HUES48 (cell line): ENCODE data around the gene RALBP1.
"Not testable (repeated sequence)": the region's sequence is repeated elsewhere in the genome, so short reads cannot be mapped to it uniquely, and the experiment has no call there.

Experiments used
- H3K27ac ChIP-seq: one replicate; pipeline ENCODE4 v1.7.0; 2013; ENCODE audit warnings: low read depth, low read length, inconsistent platforms
- H3K27me3 ChIP-seq: 2 replicates; pipeline ENCODE4 v1.6.1; 2013; ENCODE audit warnings: mild to moderate bottlenecking, low read length; ENCODE audit not compliant: control insufficient read depth, insufficient read depth
- H3K36me3 ChIP-seq: 2 replicates; pipeline ENCODE4 v1.6.1; 2013; ENCODE audit warnings: low read length; ENCODE audit not compliant: control insufficient read depth, insufficient read depth
- H3K4me1 ChIP-seq: 2 replicates; pipeline ENCODE4 v1.6.1; 2013; ENCODE audit warnings: mild to moderate bottlenecking, low read length; ENCODE audit not compliant: control insufficient read depth, insufficient read depth
- H3K4me3 ChIP-seq: 2 replicates; pipeline ENCODE4 v1.5.1; 2013; ENCODE audit warnings: mild to moderate bottlenecking, low read depth, low read length
- H3K9ac ChIP-seq: 2 replicates; pipeline ENCODE4 v1.6.1; 2013; ENCODE audit warnings: mild to moderate bottlenecking, low read depth, low read length, moderate library complexity
- H3K9me3 ChIP-seq: 2 replicates; pipeline ENCODE4 v1.6.1; 2013; ENCODE audit warnings: low read length; ENCODE audit not compliant: control insufficient read depth, insufficient read depth

Gene RALBP1

DNA sequence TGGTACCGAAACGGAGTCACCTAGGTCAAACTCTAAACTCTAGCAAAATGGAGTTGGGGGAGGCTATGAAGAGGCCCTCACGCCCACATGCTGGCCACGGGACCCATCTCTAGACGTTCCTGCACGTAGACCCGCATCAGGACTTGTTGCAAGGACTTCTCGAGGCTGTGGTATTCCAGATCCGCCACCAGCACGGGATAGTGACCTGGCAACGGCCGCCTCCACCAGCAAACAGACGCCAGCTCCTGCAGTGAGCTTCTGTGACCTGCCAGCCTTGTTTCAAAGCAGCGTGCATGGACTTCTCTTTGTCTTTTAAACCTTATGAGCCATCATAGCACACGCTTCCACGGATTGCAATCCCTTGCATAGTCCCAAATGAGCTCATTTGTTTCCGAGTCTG, 40.3 kb upstream of the RALBP1 start:
- Histone ChIP-seq H3K9ac (no peak overlapping the region), H3K27me3 (no peaks in the 10 kb centered on the region)

DNA sequence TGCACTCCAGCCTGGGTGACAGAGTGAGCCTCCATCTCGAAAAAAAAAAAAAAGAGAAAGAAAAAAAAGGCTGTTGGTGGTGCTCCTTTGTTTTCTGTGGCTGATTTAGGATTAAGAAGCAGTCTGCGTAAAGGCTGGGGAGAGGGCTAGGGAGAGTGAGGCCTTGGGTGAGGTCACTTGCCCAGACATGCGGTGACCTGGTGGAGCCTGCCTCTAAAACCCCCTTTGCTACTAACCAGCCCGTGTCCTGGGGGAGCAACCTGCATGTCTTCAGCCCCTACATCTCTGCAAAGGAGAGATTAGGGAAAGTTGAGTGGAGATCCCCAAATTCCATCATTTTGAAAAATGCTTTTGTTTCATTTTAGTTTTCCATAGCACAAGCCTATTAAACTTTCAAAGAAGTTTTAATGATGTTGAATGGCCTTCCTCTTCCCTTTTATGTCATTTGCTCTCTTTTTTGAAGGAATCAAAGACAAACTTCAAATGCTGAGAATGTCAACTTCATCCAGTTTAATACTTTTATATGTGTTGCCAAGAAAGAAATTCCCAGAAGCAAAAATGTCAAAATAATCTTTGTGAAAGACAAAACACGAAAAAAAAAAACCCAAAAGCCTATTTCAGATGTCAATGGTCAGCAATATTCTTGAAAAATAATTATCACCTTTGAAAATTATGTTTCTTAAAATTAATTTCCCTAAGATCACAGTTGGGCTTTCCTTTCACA, 38.9 kb upstream of the RALBP1 start:
- Histone ChIP-seq H3K4me3 (no peak overlapping the region), H3K4me1 (peaks cover 8% of the 10 kb centered on the region; the same call in 1 of the 2 replicates), H3K36me3 (no peaks in the 10 kb centered on the region), H3K9ac (no peak overlapping the region), H3K27ac (no peak overlapping the region), H3K27me3 (no peaks in the 10 kb centered on the region), H3K9me3 (no peaks in the 10 kb centered on the region)

More for the DNA sequence above, 40.3 kb upstream of the RALBP1 start:
- Histone ChIP-seq H3K4me1 (peaks cover 8% of the 10 kb centered on the region; the same call in 1 of the 2 replicates), H3K36me3 (no peaks in the 10 kb centered on the region), H3K4me3 (no peak overlapping the region), H3K27ac (no peak overlapping the region), H3K9me3 (no peaks in the 10 kb centered on the region; the same call in 1 of the 2 replicates)

DNA sequence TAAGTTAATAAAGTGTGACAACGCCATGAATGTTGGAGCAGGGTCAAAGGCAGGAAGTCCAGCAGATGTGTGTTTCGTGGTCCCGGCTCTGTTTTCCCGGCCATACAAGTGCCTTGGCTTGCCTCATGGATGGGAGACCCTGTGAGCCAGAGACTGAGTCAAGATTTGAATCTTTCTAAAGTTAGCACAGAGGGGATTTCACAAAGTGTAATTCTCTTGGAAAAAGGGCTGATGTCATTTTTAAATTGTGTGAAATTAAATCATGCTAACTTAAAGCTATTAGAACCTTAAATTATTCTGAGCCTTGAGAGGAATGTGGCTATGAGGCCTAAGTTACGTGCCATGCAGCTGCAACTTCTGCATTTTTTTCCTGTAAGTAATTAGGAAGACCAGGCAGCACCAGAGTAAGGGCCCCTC, 38.3 kb upstream of the RALBP1 start:
- H3K27me3 ChIP-seq: no peaks in the 10 kb centered on the region
- H3K4me3 ChIP-seq: no peak overlapping the region
- no peak overlapping the region for H3K27ac ChIP-seq
- no peak overlapping the region for H3K9ac ChIP-seq
- H3K36me3 ChIP-seq: no peaks in the 10 kb centered on the region
- H3K4me1 ChIP-seq: peaks cover 8% of the 10 kb centered on the region; the same call in 1 of the 2 replicates
- no peaks in the 10 kb centered on the region for H3K9me3 ChIP-seq

DNA sequence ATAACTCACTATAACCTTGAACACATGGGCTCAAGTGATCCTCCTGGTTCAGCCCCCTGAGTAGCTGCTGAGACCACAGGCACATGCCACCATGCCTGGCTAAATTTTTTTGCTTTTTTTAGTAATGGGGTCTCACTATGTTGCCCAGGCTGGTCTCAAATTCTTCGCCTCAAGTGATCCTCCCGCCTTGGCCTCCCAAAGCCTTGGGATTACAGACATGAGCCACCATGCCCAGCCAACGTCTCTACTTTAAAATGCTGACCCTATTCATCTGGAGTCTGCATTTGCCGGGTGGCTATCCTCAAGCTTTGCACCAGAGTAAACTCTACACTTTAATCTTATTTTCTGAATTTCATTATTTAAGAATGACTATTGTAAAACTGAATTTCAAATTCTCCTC, 37.6 kb upstream of the RALBP1 start:
- Histone ChIP-seq H3K36me3 (no peaks in the 10 kb centered on the region), H3K9ac (no peak overlapping the region), H3K9me3 (no peaks in the 10 kb centered on the region), H3K27me3 (no peaks in the 10 kb centered on the region), H3K4me1 (peaks cover 8% of the 10 kb centered on the region; the same call in 1 of the 2 replicates), H3K4me3 (no peak overlapping the region), H3K27ac (no peak overlapping the region)

DNA sequence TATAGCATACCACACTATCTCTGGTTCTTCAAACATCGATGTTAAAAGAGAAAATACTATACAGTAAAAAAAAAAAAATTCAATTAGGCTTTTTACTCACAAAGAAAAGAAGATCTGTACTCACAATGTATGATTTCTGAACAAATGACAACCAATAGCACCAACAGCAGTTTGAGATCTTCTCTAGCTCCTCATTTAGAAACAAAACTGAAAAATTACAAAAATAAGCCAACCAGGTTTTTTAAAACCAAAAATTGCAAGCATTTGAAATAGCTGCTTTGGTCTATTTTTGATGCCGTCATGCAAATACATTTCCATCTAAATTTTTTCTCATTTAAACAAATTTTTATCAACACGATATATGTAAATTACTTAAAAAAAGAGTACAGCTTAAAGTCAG, 34.3 kb upstream of the RALBP1 start:
- Histone ChIP-seq H3K4me1 (peaks cover 4% of the 10 kb centered on the region; the same call in 1 of the 2 replicates), H3K27me3 (no peaks in the 10 kb centered on the region), H3K9ac (no peak overlapping the region), H3K27ac (no peak overlapping the region), H3K36me3 (no peaks in the 10 kb centered on the region), H3K9me3 (no peaks in the 10 kb centered on the region), H3K4me3 (no peak overlapping the region)

DNA sequence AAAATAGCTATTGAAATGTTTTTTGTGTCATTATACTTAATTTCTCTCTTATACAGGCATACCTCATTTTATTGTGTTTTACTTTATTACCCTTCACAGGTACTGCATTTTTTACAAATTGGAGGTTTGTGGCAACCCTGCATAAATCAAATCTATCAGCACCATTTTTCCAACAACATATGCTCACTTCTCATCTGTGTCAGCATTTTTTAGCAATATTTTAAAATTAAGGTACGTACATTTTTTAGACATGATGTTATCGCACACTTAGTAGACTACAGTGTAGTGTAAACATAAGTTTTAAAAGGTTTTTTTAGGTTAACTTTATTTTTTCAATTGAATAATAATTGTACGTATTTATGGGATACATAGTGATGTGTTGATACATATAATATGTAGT, 30.8 kb upstream of the RALBP1 start:
- H3K27me3 ChIP-seq: no peaks in the 10 kb centered on the region
- H3K4me1 ChIP-seq: no peaks in the 10 kb centered on the region
- no peak overlapping the region for H3K27ac ChIP-seq
- no peak overlapping the region for H3K9ac ChIP-seq
- H3K36me3 ChIP-seq: no peaks in the 10 kb centered on the region
- no peak overlapping the region for H3K4me3 ChIP-seq
- peaks cover 6% of the 10 kb centered on the region; the same call in 1 of the 2 replicates for H3K9me3 ChIP-seq

DNA sequence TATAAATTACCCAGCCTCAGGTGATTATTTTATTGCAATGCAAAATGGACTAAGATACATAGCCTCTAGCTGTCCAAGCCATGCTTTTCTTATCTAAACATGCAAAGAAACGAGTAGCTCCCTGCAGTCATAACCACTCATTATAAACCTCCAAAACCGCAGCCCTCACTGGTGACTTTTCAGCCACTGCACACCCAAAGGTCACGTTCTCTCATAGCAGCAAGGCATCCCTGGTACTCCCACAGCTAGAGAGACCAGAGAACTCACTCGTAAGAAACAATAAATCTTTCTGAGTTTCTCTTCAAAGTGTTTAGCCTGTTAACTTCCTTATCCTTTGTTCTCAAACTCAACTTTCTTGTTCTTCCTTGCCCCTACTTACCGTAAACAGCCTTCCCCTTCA, 28.5 kb upstream of the RALBP1 start:
- Histone ChIP-seq H3K36me3 (no peaks in the 10 kb centered on the region), H3K9me3 (peaks cover 6% of the 10 kb centered on the region; the same call in 1 of the 2 replicates)

DNA sequence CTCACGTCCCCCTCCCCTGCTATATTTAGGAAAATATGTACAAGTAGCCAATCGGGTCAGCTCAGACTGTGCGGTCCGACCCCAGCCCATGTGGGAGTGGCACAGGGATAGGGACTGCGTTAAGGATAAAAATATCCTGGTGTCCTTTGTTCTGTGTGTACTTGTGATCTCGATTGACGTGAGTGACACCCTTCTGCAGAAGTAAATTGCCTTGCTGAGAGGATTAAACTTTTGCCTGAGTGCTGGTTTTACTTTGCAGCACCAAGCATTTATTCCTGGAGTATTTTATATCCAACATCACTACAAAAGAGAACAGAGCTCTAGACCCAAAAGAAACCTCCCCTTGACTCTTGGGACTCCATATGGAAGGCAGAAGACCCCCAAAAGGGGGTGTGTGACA, 28.0 kb upstream of the RALBP1 start:
- no peaks in the 10 kb centered on the region for H3K36me3 ChIP-seq
- no peaks in the 10 kb centered on the region for H3K4me1 ChIP-seq

More for the DNA sequence above, 28.5 kb upstream of the RALBP1 start:
- H3K9ac ChIP-seq: no peak overlapping the region
- no peak overlapping the region for H3K4me3 ChIP-seq
- H3K27ac ChIP-seq: no peak overlapping the region
- no peaks in the 10 kb centered on the region for H3K4me1 ChIP-seq
- no peaks in the 10 kb centered on the region for H3K27me3 ChIP-seq

DNA sequence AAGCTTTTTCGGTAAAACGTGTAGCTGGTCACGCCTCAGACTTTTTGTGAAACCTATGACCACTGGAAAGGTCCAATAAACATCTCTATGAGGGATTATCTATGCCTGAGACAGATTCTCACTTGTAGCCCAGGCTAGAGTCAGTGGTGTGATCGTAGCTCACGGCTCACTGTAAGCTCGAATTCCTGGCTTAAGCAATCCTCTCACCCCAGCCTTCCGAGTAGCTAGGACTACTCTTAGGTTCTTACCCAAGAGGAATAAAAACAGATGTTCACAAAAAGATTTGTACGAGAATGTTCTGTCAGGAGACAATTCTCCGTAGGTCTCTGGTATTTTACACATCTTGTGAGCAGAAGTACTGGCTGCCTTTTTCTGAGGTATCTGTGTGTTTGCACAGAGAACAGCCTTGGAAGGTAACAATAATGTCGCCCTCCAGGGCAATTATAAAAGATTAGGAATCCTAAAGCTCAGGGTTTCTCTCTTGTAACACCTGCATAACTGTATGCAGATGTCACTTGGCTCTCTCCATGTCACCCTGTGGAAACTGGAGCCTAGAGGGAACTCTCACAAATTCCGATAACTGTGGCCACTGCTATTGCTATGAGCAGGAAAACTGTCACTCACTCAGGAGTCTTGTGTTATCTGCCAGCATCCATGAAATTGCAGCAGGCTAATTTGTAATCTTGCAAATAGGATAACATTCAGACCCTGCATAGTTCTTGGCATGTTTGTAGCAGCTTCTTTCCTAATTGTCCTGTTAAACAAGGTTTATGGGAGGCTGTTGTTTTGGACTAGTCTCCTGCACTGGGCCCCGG, 25.5 kb upstream of the RALBP1 start:
- H3K36me3 ChIP-seq: no peaks in the 10 kb centered on the region
- H3K27ac ChIP-seq: no peak overlapping the region
- H3K4me3 ChIP-seq: no peak overlapping the region
- H3K9me3 ChIP-seq: peaks cover 6% of the 10 kb centered on the region; the same call in 1 of the 2 replicates
- no peaks in the 10 kb centered on the region for H3K27me3 ChIP-seq
- peaks cover 9% of the 10 kb centered on the region; the same call in 1 of the 2 replicates for H3K4me1 ChIP-seq
- H3K9ac ChIP-seq: no peak overlapping the region

More for the DNA sequence above, 28.0 kb upstream of the RALBP1 start:
- Histone ChIP-seq H3K9ac (no peak overlapping the region), H3K4me3 (no peak overlapping the region), H3K9me3 (peaks cover 6% of the 10 kb centered on the region; the same call in 1 of the 2 replicates), H3K27ac (no peak overlapping the region), H3K27me3 (no peaks in the 10 kb centered on the region)

DNA sequence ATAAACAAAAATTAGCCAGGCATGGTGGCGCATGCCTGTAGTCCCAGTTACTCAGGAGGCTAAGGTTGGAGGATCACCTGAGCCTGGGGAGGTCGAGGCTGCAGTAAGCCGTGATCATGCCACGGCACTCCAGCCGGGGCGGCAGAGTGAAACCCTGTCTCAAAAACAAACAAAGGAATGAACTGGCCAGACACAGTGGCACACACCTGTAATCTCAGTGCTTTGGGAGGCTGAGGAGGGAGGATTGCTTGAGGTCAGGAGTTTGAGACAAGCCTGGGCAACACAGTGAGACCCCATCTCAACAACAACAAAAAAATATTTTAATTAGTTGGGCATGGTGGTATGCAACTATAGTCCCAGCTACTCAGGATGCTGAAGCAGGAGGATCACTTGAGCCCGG, 24.4 kb upstream of the RALBP1 start:
- H3K4me1 ChIP-seq, H3K27me3 ChIP-seq, H3K9ac ChIP-seq, H3K36me3 ChIP-seq, H3K27ac ChIP-seq, H3K4me3 ChIP-seq, H3K9me3 ChIP-seq: not testable (repeated sequence)

DNA sequence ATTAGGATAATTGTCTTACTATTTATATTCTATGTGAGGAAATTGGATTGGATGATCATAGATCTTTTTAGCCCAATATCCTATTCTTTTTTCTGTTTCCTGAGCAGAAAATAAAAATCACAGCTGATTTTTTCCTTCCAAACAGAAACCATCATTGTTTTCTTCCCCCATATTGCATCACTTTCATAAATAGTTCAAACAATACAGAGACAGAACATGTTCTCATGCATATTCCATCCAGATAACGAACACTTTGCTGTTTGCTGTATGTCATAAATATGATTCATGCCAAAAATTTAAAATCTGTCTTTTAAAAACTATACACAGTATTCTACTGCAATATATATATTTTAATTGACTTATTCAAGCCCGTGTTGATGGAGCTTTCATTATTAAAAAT, 22.0 kb upstream of the RALBP1 start:
- no peaks in the 10 kb centered on the region for H3K27me3 ChIP-seq
- no peak overlapping the region for H3K9ac ChIP-seq

More for the DNA sequence above, 22.0 kb upstream of the RALBP1 start:
- no peak overlapping the region for H3K4me3 ChIP-seq
- H3K4me1 ChIP-seq: peaks cover 9% of the 10 kb centered on the region; the same call in 1 of the 2 replicates
- H3K36me3 ChIP-seq: no peaks in the 10 kb centered on the region
- H3K9me3 ChIP-seq: 0 out of 2 replicates have a peak, but pooled peaks cover 3% of the 10 kb centered on the region
- no peak overlapping the region for H3K27ac ChIP-seq
